Stimulated activated memory B cell treated with anti-CD40 and anti-IgM and Interleukin-4, amounts not matched to agents 10 μg/mL and 1 μg/mL and 100 μg/mL, for 72 hours (primary cell): ENCODE measurements around the gene ARHGAP28.

Experiments used
- ATAC-seq: fragments of 150-1000 bp; cut with Tn5 transposase; 2 replicates; pipeline ENCODE4 v1.10.0; 2021
- H3K27ac Mint-ChIP-seq: one replicate; pipeline ENCODE4 v1.8.0; 2022; ENCODE audit warnings: mild to moderate bottlenecking, mixed read lengths
- H3K27me3 Mint-ChIP-seq: one replicate; pipeline ENCODE4 v1.8.0; 2022; ENCODE audit warnings: mixed read lengths
- H3K36me3 Mint-ChIP-seq: one replicate; pipeline ENCODE4 v1.8.0; 2022; ENCODE audit warnings: mixed read lengths
- H3K4me1 Mint-ChIP-seq: one replicate; pipeline ENCODE4 v1.8.0; 2022; ENCODE audit warnings: mixed read lengths
- H3K4me3 Mint-ChIP-seq: one replicate; pipeline ENCODE4 v1.8.0; 2022; ENCODE audit warnings: mild to moderate bottlenecking, moderate library complexity, mixed read lengths
- H3K9me3 Mint-ChIP-seq: one replicate; pipeline ENCODE4 v1.8.0; 2022; ENCODE audit warnings: mixed read lengths

Gene ARHGAP28

DNA sequence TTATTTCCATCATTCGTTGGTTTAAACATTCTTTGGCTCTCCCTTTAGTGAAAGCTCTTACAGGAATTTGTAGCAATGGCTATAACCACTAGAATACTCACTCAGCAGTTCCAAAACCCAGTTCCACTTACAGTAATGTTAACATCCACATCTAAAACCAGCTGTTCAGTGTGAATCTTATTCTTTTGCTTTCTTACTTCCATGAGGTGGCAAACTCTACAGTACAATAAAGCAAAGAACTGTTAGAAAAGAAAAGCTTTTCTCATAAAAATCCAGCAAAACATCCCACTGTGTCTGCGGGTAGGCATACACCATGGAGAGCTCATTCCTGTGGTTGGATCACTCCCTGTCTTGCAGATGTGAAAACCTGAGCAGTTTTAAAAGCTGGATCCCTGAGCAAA lies 147.1 kb downstream of the ARHGAP28 start:
- H3K36me3 Mint-ChIP-seq: no peaks in the 10 kb centered on the region
- H3K27ac Mint-ChIP-seq: no peak overlapping the region
- no peak for ATAC-seq
- H3K4me3 Mint-ChIP-seq: no peak overlapping the region
- H3K9me3 Mint-ChIP-seq: no peaks in the 10 kb centered on the region
- no peaks in the 10 kb centered on the region for H3K4me1 Mint-ChIP-seq
- H3K27me3 Mint-ChIP-seq: no peaks in the 10 kb centered on the region

DNA sequence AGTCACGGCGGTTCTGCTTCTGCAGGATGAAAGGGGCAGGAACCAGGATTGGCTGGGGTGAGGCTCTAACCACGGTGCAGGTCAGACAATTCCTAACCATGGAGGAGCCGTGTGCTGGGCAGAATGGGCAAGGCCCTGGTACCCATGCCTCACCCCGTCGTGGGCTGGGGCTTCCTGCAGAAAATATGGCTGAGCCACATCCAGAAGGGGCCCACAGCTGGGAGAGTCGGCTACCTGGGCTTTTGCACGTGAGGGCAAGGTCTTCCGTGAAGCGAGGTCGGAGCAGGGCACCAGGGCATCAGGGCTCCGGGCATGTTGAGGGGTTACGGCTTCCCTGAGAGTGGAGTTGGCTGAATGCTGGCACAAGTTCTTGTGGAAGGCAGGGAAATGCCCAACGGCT lies 147.8 kb downstream of the ARHGAP28 start:
- Mint-ChIP-seq H3K4me1 (no peaks in the 10 kb centered on the region), H3K27me3 (no peaks in the 10 kb centered on the region), H3K27ac (no peak overlapping the region), H3K4me3 (no peak overlapping the region), H3K9me3 (no peaks in the 10 kb centered on the region), H3K36me3 (no peaks in the 10 kb centered on the region)
- ATAC-seq: no peak

DNA sequence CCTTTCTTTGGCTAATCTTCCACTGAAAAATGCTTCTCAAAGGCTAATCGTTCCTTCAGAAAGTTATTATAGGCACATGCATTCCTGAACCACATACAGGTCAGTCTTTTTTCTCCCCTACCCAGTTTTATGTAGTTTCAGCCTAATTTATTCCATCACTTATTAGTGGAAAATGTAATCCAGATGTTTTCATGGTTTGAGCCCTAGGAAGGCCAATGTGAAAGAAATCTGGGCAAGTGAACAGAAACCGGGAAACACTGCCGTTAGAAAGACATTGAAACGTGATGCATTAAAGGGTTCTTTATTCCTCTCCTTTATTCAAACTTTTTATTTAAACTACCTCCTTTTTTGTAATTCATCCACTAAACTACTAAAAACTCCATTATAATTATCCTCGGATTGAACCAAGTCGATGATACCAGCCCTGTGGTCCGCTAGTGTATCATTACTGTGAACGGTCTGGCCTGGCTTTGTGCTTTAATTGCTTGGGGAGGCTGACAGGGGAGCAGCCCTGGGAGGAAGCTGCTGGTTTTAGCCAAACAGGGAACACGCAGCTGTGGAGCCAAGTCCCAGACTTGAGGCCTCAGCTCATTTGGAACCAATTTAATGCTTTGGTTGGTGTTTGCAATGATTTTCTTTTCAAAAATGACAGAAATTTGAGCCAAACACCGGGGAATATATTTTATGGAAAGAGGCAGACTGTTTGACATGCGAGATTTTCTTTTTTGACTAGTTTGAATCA lies 149.2 kb downstream of the ARHGAP28 start:
- Mint-ChIP-seq H3K36me3 (no peaks in the 10 kb centered on the region), H3K27ac (no peak overlapping the region), H3K4me1 (no peaks in the 10 kb centered on the region), H3K4me3 (no peak overlapping the region), H3K27me3 (no peaks in the 10 kb centered on the region), H3K9me3 (no peaks in the 10 kb centered on the region)
- ATAC-seq: no peak

DNA sequence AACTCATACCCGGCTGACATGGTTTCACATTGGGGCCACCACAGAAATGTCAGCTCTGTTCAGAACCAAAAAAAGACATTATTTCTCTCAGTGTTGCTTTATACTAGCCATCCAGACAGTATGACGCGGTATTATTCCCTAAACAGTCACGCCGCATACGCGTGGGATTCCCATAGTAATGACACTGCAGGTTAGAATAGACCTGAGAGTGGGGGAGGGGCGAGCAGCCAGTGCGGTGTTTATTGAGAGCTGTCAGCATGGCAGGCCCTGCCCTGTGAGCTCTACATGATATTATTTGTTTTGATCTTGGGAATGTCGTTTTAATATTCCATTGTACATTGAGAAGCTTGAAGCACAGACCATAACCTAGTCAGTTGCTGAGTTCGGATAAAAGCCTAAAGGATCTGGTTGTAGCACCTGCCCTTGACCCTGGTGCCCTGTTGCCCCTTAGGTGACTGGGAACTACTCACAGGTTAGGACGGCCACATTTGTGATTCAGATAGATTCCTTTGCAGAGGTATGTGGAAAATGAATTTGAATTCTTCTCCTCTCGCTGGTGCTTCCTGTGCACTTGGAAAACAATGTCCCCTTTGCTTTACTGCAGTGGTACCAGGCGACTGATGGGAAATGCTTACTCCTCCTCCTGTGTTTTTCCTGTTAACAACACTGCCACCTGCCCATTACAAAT lies 150.1 kb downstream of the ARHGAP28 start:
- no peaks in the 10 kb centered on the region for H3K36me3 Mint-ChIP-seq
- H3K9me3 Mint-ChIP-seq: no peaks in the 10 kb centered on the region
- no peak overlapping the region for H3K4me3 Mint-ChIP-seq
- H3K4me1 Mint-ChIP-seq: no peaks in the 10 kb centered on the region
- H3K27ac Mint-ChIP-seq: no peak overlapping the region
- no peaks in the 10 kb centered on the region for H3K27me3 Mint-ChIP-seq
- no peak for ATAC-seq

DNA sequence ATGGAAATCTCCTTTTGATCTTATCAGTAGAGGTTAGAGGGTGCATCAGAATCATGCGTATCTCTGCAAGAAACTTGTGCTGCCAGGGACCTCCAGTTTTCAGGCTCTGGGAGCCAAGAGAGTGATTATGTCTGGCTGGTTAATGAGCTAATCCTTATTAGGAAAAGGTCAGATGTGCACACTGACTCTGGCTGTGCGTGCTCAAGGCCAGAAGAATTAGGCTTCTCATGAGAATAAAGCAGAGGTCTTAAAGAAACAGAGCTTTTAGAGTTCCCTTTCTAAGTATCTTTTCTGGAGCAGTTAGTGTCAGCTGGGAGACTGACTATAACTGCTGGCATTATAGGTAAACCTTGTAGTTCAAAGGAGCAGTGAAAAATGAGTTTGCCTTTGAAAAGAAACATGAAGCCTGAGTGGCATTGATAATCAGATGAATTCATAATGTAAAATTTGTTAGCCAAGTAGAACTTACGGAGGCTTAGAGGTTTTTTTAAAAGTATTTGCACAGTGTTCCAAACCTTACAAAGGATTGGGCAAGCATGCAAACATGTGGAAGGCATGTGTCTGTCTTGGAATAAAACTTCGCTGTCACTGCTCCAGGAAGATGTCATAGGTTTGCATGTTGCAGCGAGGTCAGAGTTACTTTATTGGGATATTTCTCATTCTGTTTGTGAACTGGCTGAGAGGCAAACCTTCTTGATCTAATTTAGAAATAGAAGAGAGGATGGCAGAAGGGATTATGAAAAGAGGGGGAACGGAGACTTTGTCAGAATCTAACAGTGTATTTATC lies 151.7 kb downstream of the ARHGAP28 start:
- no peaks in the 10 kb centered on the region for H3K9me3 Mint-ChIP-seq
- H3K4me1 Mint-ChIP-seq: no peaks in the 10 kb centered on the region
- no peaks in the 10 kb centered on the region for H3K36me3 Mint-ChIP-seq
- ATAC-seq: no peak
- H3K27me3 Mint-ChIP-seq: no peaks in the 10 kb centered on the region
- H3K27ac Mint-ChIP-seq: no peak overlapping the region
- H3K4me3 Mint-ChIP-seq: no peak overlapping the region

DNA sequence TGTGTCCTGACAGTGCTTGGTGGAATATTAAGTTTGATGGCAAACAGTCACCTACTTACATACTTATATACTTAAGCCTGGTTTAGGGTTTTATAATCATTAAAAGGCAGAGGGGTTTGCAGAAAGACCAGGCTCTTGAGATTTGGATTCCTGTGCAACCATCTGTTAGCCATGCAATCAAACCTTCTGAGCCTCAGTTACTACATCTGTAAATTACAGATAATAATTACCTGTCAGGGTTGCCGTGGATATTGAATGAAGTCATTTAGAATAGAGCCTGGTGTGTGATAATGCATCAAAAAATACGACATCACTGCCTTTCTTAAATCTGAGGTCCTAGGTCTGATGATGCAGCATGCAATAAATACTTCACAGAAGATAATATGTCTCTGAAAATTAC lies 152.9 kb downstream of the ARHGAP28 start:
- no peaks in the 10 kb centered on the region for H3K36me3 Mint-ChIP-seq
- no peak for ATAC-seq
- no peaks in the 10 kb centered on the region for H3K9me3 Mint-ChIP-seq
- H3K4me1 Mint-ChIP-seq: no peaks in the 10 kb centered on the region
- no peak overlapping the region for H3K4me3 Mint-ChIP-seq
- no peak overlapping the region for H3K27ac Mint-ChIP-seq
- no peaks in the 10 kb centered on the region for H3K27me3 Mint-ChIP-seq

DNA sequence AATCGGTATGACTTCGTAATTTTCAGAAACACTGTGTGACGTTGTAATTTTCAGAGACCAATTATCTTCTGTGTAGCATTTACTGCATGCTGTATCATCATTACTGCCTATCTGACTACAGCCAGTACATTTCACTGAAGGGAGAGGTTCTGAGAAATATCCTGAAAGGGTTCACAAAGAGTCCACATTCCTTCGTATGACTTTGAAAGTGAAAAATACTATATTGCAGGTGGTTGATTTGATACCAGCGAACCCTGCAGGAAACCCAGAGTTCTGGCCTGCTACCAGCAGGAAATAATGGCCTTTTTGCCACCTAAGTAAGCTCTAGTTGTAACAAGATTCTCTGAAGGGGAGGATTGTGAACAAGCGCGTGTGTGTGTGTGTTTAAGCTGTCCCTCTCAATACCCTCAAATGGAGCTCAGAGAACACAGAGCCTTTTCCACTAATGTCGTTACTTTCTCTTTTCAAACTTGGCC lies 155.5 kb downstream of the ARHGAP28 start:
- no peak for ATAC-seq
- Mint-ChIP-seq H3K27me3 (no peaks in the 10 kb centered on the region), H3K27ac (no peak overlapping the region), H3K4me1 (no peaks in the 10 kb centered on the region), H3K9me3 (no peaks in the 10 kb centered on the region), H3K4me3 (no peak overlapping the region), H3K36me3 (no peaks in the 10 kb centered on the region)

DNA sequence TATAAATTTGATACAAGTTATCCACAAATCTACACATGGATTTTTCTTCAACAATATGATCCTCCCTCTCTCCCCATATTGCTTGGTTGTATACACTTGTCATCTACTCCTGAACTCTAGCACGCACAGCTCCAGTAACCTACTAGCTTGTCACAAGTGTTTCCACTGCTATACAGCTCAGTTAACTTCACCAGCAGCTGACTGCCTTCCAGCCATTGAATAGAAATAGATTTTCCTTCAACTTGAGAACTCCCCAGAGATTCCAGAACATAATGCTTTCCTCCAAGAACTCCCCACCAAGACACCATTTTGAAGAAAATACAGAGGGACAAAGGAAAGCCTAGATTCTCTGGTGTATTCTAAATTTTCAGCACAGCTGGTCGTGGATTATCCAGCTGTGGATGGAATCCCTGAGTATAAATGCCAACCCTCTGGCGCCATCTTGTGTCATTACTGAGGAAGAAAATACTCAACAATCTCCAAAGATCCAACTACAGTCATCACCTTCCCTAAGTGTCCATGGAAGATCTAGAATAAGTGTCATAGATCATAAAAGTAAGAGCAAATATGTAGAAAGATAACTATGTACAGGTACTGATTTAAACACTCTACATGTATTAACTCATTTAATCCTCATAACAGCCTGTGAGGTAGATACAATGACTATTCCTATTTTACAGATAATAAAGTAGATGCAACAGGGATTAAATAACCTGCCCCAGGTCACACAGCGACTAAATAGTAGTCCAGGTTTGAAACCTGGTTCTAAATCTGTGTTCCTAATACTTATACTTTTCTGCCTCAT lies 156.7 kb downstream of the ARHGAP28 start:
- Mint-ChIP-seq H3K27me3 (no peaks in the 10 kb centered on the region), H3K4me3 (no peak overlapping the region), H3K36me3 (no peaks in the 10 kb centered on the region), H3K27ac (no peak overlapping the region), H3K4me1 (no peaks in the 10 kb centered on the region), H3K9me3 (no peaks in the 10 kb centered on the region)
- ATAC-seq: no peak

DNA sequence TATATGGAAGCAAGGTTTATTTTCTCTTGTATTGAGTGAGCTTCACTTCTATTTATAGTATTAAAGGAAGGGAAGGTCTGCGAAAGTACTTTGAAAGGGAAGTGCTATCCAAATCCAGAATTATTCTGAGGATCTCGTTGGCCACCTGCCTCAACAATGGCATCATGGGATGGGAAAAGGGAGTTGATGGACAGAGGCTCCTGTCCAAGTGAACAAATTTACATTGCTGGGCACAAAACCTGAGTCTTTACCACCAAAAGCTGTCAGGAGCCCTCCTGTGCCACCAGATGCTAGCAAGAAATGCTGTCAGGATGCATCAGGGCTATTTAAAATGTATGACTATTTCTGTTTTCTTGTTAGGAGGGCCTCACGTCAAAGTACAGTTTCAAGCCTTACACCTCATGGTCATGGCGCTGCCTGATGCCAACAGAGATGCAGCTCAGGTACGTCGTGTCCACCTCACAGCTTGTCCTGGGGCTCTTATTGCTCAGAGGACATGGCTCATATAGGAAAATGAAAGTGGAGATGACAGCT lies 157.3 kb downstream of the ARHGAP28 start:
- Mint-ChIP-seq H3K4me3 (no peak overlapping the region), H3K9me3 (no peaks in the 10 kb centered on the region), H3K4me1 (no peaks in the 10 kb centered on the region), H3K27ac (no peak overlapping the region), H3K27me3 (no peaks in the 10 kb centered on the region), H3K36me3 (no peaks in the 10 kb centered on the region)
- ATAC-seq: no peak

DNA sequence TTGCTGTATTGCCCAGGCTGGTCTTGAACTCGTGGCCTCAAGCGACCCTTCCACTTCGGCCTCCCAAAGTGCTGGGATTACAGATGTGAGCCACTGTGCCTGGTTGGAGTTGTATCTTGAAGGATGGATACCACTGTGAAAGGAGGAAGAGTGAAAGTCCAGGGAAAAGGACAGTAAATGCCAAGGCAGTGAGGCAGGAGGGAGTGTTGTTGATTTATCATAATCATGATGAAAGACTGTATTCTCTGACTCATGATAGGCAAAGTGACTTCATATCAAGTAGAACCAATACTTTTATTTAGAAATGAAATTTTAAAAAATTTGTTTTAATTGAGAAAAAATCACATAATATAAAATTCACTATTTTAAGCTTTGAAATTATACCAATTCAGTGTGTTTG lies 162.3 kb downstream of the ARHGAP28 start:
- Mint-ChIP-seq H3K9me3 (no peaks in the 10 kb centered on the region), H3K36me3 (no peaks in the 10 kb centered on the region), H3K27me3 (no peaks in the 10 kb centered on the region), H3K4me3 (no peak overlapping the region), H3K4me1 (no peaks in the 10 kb centered on the region), H3K27ac (no peak overlapping the region)
- ATAC-seq: no peak

DNA sequence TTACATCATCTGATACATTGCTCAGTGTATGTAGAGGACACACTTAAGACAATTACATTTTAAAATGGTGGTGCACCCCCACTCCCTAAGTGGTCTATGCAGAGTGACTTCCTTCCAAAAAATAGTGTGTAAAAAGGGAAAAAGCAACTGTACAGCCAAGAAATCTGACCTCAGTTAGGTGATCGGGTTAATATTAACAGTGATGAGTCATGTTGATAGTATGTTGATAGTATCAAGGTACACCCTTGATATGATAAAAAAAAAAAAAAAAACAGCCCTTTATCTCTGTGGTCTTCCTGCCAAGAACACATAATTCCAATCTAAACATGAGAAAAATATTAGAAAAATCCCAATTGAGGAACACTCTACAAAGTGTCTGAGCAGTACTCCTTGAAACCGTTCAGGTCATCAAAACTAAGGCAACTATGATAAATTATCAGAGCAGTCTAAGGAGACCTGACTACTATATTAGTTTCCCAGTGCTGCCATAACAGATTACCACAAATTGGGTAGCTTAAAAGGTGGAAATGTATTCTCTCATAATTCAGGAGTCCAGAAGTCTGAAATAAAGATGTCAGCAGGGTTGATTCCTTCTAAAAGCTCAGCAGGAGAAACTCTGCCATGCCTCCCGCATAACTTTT lies 171.9 kb downstream of the ARHGAP28 start:
- no peaks in the 10 kb centered on the region for H3K4me1 Mint-ChIP-seq
- no peak overlapping the region for H3K4me3 Mint-ChIP-seq
- H3K27me3 Mint-ChIP-seq: no peaks in the 10 kb centered on the region
- peaks cover 13% of the 10 kb centered on the region for H3K9me3 Mint-ChIP-seq
- peaks cover 7% of the 10 kb centered on the region for H3K36me3 Mint-ChIP-seq
- H3K27ac Mint-ChIP-seq: no peak overlapping the region
- no peak for ATAC-seq

DNA sequence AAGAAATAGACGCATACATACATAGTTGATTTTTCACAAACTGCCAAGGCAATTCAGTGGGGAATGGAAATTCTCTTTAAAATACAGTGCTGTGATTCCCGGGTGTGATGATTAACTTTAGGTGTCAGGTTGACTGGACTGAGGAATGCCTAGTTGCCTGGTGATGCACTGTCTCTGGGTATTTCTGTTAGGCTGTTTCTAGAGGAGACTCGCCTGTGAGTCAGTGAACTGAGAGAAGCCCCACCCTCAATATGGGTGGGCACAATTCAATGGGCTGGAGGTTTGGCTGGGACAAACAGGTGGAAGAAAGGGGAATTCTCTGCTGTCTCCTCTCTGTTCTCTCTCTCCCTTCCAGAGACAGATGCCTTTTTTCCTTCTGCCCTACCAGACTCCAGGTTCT lies 187.6 kb downstream of the ARHGAP28 start:
- H3K4me3 Mint-ChIP-seq: no peak overlapping the region
- H3K9me3 Mint-ChIP-seq: peaks cover 4% of the 10 kb centered on the region
- no peak for ATAC-seq
- H3K36me3 Mint-ChIP-seq: no peaks in the 10 kb centered on the region
- no peaks in the 10 kb centered on the region for H3K4me1 Mint-ChIP-seq
- no peaks in the 10 kb centered on the region for H3K27me3 Mint-ChIP-seq
- H3K27ac Mint-ChIP-seq: no peak overlapping the region

DNA sequence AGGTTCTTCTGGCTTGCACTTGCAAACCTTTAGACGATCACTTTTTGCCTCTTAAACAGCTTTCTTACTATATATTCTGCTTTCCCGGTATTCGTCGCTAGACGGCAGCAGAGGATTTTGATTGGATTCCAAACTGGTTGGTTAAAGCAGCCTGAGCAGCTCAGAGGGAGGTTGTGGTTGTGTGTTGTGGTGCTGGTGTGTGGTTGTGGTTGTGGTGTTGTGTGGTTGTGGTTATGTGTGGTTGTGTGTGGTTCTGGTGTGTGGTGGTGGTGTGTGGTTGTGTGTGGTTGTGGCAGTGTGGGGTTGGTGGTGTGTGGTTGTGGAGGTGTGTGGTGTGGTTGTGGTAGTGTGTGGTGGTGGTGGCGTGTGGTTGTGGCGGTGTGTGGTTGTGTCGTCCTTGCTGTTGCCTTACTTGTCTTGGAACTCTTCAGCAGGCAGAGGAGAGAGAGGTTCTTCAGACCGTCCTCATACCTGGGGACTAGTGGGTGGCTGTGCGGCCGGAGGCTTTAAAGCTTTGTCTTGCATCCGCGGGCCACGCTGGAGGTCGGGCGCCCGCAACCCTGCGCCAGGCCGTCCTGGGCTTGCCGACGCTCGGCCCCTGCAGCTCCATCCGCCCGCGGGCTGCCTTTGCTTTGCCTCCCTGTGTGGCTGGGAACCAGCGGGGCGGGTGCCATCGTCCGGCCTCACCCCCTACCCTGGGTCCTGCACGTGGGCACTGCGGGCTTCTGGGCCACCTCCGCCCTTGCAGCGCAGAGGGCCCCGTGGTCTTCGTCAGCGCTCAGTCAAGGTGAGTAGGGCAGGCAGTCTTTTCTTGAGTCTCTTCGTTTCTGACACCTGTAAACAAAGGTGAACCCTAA lies 190.8 kb downstream of the ARHGAP28 start:
- Mint-ChIP-seq H3K4me1 (no peaks in the 10 kb centered on the region), H3K4me3 (no peak overlapping the region), H3K36me3 (no peaks in the 10 kb centered on the region), H3K9me3 (peaks cover 8% of the 10 kb centered on the region), H3K27me3 (no peaks in the 10 kb centered on the region), H3K27ac (no peak overlapping the region)
- peak; percentile 59 for ATAC-seq

DNA sequence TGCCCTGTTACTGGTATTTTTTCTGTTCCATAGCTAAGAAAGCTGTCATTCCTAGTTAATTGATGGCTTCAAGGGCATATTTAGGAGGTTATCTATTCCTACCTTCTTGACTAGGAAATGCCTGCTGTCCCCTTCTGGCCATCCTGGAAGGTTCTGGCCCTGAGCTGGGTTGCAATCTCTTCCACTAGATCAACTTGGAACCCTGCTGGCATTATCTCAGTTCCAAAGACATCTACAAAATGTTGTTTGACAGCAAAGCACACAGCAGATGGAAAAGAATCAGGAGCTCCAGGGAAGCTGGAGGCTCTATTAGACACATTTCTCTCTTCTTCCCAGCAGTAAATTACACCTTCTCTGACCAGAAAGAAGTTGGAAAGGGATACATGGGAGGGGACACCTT lies 192.1 kb downstream of the ARHGAP28 start:
- no peak for ATAC-seq
- Mint-ChIP-seq H3K27me3 (no peaks in the 10 kb centered on the region), H3K9me3 (peaks cover 8% of the 10 kb centered on the region), H3K4me1 (no peaks in the 10 kb centered on the region), H3K27ac (no peak overlapping the region), H3K4me3 (no peak overlapping the region), H3K36me3 (no peaks in the 10 kb centered on the region)
